Neutrophil (primary cell): ENCODE data around the gene SPRYD7.
"Not testable (repeated sequence)": the region's sequence is repeated elsewhere in the genome, so short reads cannot be mapped to it uniquely, and the experiment has no call there.

Experiments
- H3K27ac ChIP-seq: fragments of 200-600 bp; sonication (generic); 2 replicates; pipeline ENCODE4 v1.5.1; 2016; ENCODE audit warnings: mild to moderate bottlenecking, moderate library complexity
- H3K27me3 ChIP-seq: fragments of 200-600 bp; sonication (generic); 2 replicates; pipeline ENCODE4 v1.6.0; 2016; ENCODE audit warnings: mild to moderate bottlenecking
- H3K36me3 ChIP-seq: fragments of 200-600 bp; sonication (generic); 2 replicates; pipeline ENCODE4 v1.5.1; 2017
- H3K4me1 ChIP-seq, 2 experiments: fragments of 200-600 bp in 1 of 2; sonication (generic) in 1 of 2; 1 replicate in 1 of 2; 2 replicates in 1 of 2; pipeline versions ENCODE4 v1.5.1 to v1.6.1; 2013 to 2016; ENCODE audit warnings: low read depth in 1 of 2, low read length in 1 of 2, mild to moderate bottlenecking in 1 of 2, moderate library complexity in 1 of 2; ENCODE audit not compliant: control insufficient read depth in 1 of 2, insufficient read depth in 1 of 2
- H3K4me3 ChIP-seq, 2 experiments: fragments of 200-600 bp in 1 of 2; sonication (generic) in 1 of 2; 1 replicate in 1 of 2; 2 replicates in 1 of 2; pipeline ENCODE4 v1.5.1; 2013 to 2016; ENCODE audit warnings: low read depth in 1 of 2, low read length in 1 of 2, mild to moderate bottlenecking in 1 of 2, moderate library complexity in 1 of 2
- H3K9me3 ChIP-seq: fragments of 200-600 bp; sonication (generic); 2 replicates; pipeline ENCODE4 v1.5.1; 2016
- CTCF ChIP-seq: fragments of 200-600 bp; sonication (generic); IDR thresholded peaks from 2 replicates; pipeline ENCODE4 v1.5.1; 2016; ENCODE audit warnings: antibody characterized with exemption

SPRYD7 gene

GRCh38 chr13:49932066-49932465 lies 4.1 kb downstream of the SPRYD7 start:
- Histone ChIP-seq H3K36me3 (no peaks in the 10 kb centered on the region), H3K9me3 (no peaks in the 10 kb centered on the region), H3K4me1 (peaks cover 12 to 14% of the 10 kb centered on the region in 2 experiments), H3K4me3 (no peak overlapping the region), H3K27me3 (peaks cover 14% of the 10 kb centered on the region), H3K27ac (no peak overlapping the region)
- no peak for TF ChIP-seq CTCF

- Histone ChIP-seq H3K4me3 (no peak overlapping the region), H3K9me3 (no peaks in the 10 kb centered on the region), H3K4me1 (no peaks in the 10 kb centered on the region), H3K27ac (no peak overlapping the region), H3K27me3 (no peaks in the 10 kb centered on the region), H3K36me3 (peaks cover 4% of the 10 kb centered on the region)
- TF ChIP-seq CTCF: no peak
Observed at GRCh38 chr13:49927755-49928154, 8.4 kb downstream of the SPRYD7 start.

GRCh38 chr13:49925881-49926418 lies 10.2 kb downstream of the SPRYD7 start:
- H3K9me3 ChIP-seq: no peaks in the 10 kb centered on the region
- H3K36me3 ChIP-seq: peaks cover 4% of the 10 kb centered on the region
- no peaks in the 10 kb centered on the region for H3K4me1 ChIP-seq
- H3K27me3 ChIP-seq: no peaks in the 10 kb centered on the region
- TF ChIP-seq CTCF: no peak
- H3K27ac ChIP-seq: no peak overlapping the region
- no peak overlapping the region for H3K4me3 ChIP-seq

- Histone ChIP-seq H3K4me3 (no peak overlapping the region), H3K27ac (no peak overlapping the region), H3K4me1 (no peaks in the 10 kb centered on the region), H3K27me3 (no peaks in the 10 kb centered on the region), H3K36me3 (peaks cover 4% of the 10 kb centered on the region), H3K9me3 (no peaks in the 10 kb centered on the region)
- TF ChIP-seq CTCF: no peak
Observed at GRCh38 chr13:49922301-49922700, 13.8 kb downstream of the SPRYD7 start.

GRCh38 chr13:49920969-49921368 lies 15.2 kb downstream of the SPRYD7 start:
- not testable (repeated sequence) for H3K27me3 ChIP-seq, H3K36me3 ChIP-seq, H3K27ac ChIP-seq, H3K4me3 ChIP-seq, H3K4me1 ChIP-seq, H3K9me3 ChIP-seq

- H3K27ac ChIP-seq, H3K27me3 ChIP-seq, H3K36me3 ChIP-seq, H3K4me1 ChIP-seq, H3K4me3 ChIP-seq, H3K9me3 ChIP-seq: not testable (repeated sequence)
Observed at GRCh38 chr13:49918106-49918505, 18.0 kb downstream of the SPRYD7 start.

GRCh38 chr13:49914947-49915346 lies 21.2 kb downstream of the SPRYD7 start:
- no peak overlapping the region for H3K4me3 ChIP-seq

More at GRCh38 chr13:49914947-49915346, 21.2 kb downstream of the SPRYD7 start:
- H3K4me1 ChIP-seq: no peaks in the 10 kb centered on the region
- no peak for TF ChIP-seq CTCF
- H3K27me3 ChIP-seq: no peaks in the 10 kb centered on the region
- no peak overlapping the region for H3K27ac ChIP-seq
- H3K9me3 ChIP-seq: no peaks in the 10 kb centered on the region
- no peaks in the 10 kb centered on the region for H3K36me3 ChIP-seq
